Measurements from ENCODE around the gene TK2.
"Not testable (repeated sequence)": the region's sequence is repeated elsewhere in the genome, so short reads cannot be mapped to it uniquely, and the experiment has no call there.

Gene TK2

GRCh38 chr16:66468321-66468965, 81.5 kb downstream of the TK2 start:
- no peak for DNase-seq (ENCODE audit: low read depth, low spot score)
- no peak overlapping the region for H3K4me3 ChIP-seq (ENCODE audit: low read depth, low read length)
- in situ Hi-C loops (cut with HindIII; ENCODE audit: low sequenced_read_pairs): no loop called here
- no peak for TF ChIP-seq CTCF (IDR thresholded peaks at IDR 0.05; ENCODE audit: low read depth, low read length)

GRCh38 chr16:66467611-66468010, 82.3 kb downstream of the TK2 start:
- in situ Hi-C loops (cut with HindIII; ENCODE audit: low sequenced_read_pairs): no loop called here
- TF ChIP-seq CTCF (IDR thresholded peaks at IDR 0.05; ENCODE audit: low read depth, low read length): no peak
- no peak for DNase-seq (ENCODE audit: low read depth, low spot score)
- no peak overlapping the region for H3K4me3 ChIP-seq (ENCODE audit: low read depth, low read length)

- DNase-seq (ENCODE audit: low read depth, low spot score); in situ Hi-C loops (cut with HindIII; ENCODE audit: low sequenced_read_pairs); H3K4me3 ChIP-seq (ENCODE audit: low read depth, low read length): not testable (repeated sequence)
Observed at GRCh38 chr16:66466636-66467035, 83.3 kb downstream of the TK2 start.

- H3K4me3 ChIP-seq (ENCODE audit: low read depth, low read length); DNase-seq (ENCODE audit: low read depth, low spot score); in situ Hi-C loops (cut with HindIII; ENCODE audit: low sequenced_read_pairs): not testable (repeated sequence)
Observed at GRCh38 chr16:66465946-66466345, 84.0 kb downstream of the TK2 start.

- DNase-seq (ENCODE audit: low read depth, low spot score): peak; percentile 44
- in situ Hi-C loops (cut with HindIII; ENCODE audit: low sequenced_read_pairs): no loop called here
- TF ChIP-seq CTCF (IDR thresholded peaks at IDR 0.05; ENCODE audit: low read depth, low read length): no peak
- no peak overlapping the region for H3K4me3 ChIP-seq (ENCODE audit: low read depth, low read length)
Observed at GRCh38 chr16:66462912-66463311, 87.0 kb downstream of the TK2 start.

- H3K4me3 ChIP-seq (ENCODE audit: low read depth, low read length): no peak overlapping the region
- no peak for DNase-seq (ENCODE audit: low read depth, low spot score)
- in situ Hi-C loops (cut with HindIII; ENCODE audit: low sequenced_read_pairs): no loop called here
- TF ChIP-seq CTCF (IDR thresholded peaks at IDR 0.05; ENCODE audit: low read depth, low read length): no peak
Observed at GRCh38 chr16:66460703-66461102, 89.2 kb downstream of the TK2 start.

- no peak for DNase-seq (ENCODE audit: low read depth, low spot score)
- no peak overlapping the region for H3K4me3 ChIP-seq (ENCODE audit: low read depth, low read length)
- in situ Hi-C loops (cut with HindIII; ENCODE audit: low sequenced_read_pairs): no loop called here
- TF ChIP-seq CTCF (IDR thresholded peaks at IDR 0.05; ENCODE audit: low read depth, low read length): no peak
Observed at GRCh38 chr16:66459878-66460277, 90.0 kb downstream of the TK2 start.

- no peak for TF ChIP-seq CTCF (IDR thresholded peaks at IDR 0.05; ENCODE audit: low read depth, low read length)
- H3K4me3 ChIP-seq (ENCODE audit: low read depth, low read length): no peak overlapping the region
- in situ Hi-C loops (cut with HindIII; ENCODE audit: low sequenced_read_pairs): no loop called here
- DNase-seq (ENCODE audit: low read depth, low spot score): no peak
Observed at GRCh38 chr16:66458853-66459252, 91.1 kb downstream of the TK2 start.
